CD4-positive, alpha-beta T cell (primary cell): ENCODE data around the gene HTATSF1. TPM values are rescaled to one million over a fixed set of nuclear protein-coding genes. Genes with fewer than 3 reads are reported as not detected.

ENCODE experiments used
- ATAC-seq: fragments of 200-7000 bp; cut with Tn5 transposase; one replicate; pipeline ENCODE4 v1.10.0; 2022; ENCODE audit warnings: mild to moderate bottlenecking; ENCODE audit not compliant: poor library complexity
- CTCF ChIA-PET: fragments of 350-600 bp; sonication (Branson Sonifier 250); formaldehyde crosslinking; loops from one replicate; lab custom pipeline; 2021; ENCODE audit warnings: antibody characterized with exemption, inconsistent platforms; lab: Charles Lee
- POLR2A ChIA-PET: fragments of 350-600 bp; sonication (Branson Sonifier 250); formaldehyde crosslinking; loops from one replicate; lab custom pipeline; 2021; ENCODE audit warnings: antibody characterized with exemption, inconsistent platforms; lab: Charles Lee
- DNase-seq, 14 experiments: peaks; one replicate each; pipeline ENCODE4 v3.0.0-alpha.2; 2013 to 2020; ENCODE audit warnings: mixed read lengths in 2 of 14
- H3K27ac ChIP-seq, 2 donors: one replicate each; pipeline versions ENCODE4 v1.5.1 to v1.7.0; 2013; ENCODE audit warnings: low read length in 2 of 2, low read depth in 1 of 2, mild to moderate bottlenecking in 1 of 2
- H3K27me3 ChIP-seq, 2 experiments: 1 replicate in 1 of 2; 2 replicates in 1 of 2; pipeline versions ENCODE4 v1.6.1 to v1.7.0; 2013; ENCODE audit warnings: low read length in 2 of 2, control low read depth in 1 of 2, mild to moderate bottlenecking in 1 of 2, moderate library complexity in 1 of 2; ENCODE audit not compliant: insufficient read depth in 2 of 2, control insufficient read depth in 1 of 2
- H3K36me3 ChIP-seq: one replicate; pipeline ENCODE4 v1.6.1; 2013; ENCODE audit warnings: low read length, control low read depth; ENCODE audit not compliant: insufficient read depth
- H3K4me1 ChIP-seq: one replicate; pipeline ENCODE4 v1.6.1; 2013; ENCODE audit warnings: low read length, control low read depth; ENCODE audit not compliant: insufficient read depth
- H3K4me3 ChIP-seq: one replicate; pipeline ENCODE4 v1.5.1; 2013; ENCODE audit warnings: mild to moderate bottlenecking, low read length, moderate library complexity
- H3K9me3 ChIP-seq, 2 experiments: 1 replicate in 1 of 2; 2 replicates in 1 of 2; pipeline versions ENCODE4 v1.6.1 to v1.7.0; 2013; ENCODE audit warnings: low read length in 2 of 2, mild to moderate bottlenecking in 2 of 2, control low read depth in 1 of 2, moderate library complexity in 1 of 2; ENCODE audit not compliant: control insufficient read depth in 1 of 2, insufficient read depth in 1 of 2
- H3K27ac Mint-ChIP-seq: one replicate; pipeline ENCODE4 v1.8.0; 2020; ENCODE audit warnings: mixed read lengths
- H3K27me3 Mint-ChIP-seq: one replicate; pipeline ENCODE4 v1.8.0; 2021; ENCODE audit warnings: mixed read lengths
- H3K36me3 Mint-ChIP-seq: one replicate; pipeline ENCODE4 v1.8.0; 2021; ENCODE audit warnings: low read depth, mixed read lengths
- H3K4me1 Mint-ChIP-seq: one replicate; pipeline ENCODE4 v1.8.0; 2021; ENCODE audit warnings: low read depth, mixed read lengths
- H3K4me3 Mint-ChIP-seq: one replicate; pipeline ENCODE4 v1.8.0; 2020; ENCODE audit warnings: mild to moderate bottlenecking, mixed read lengths
- H3K9me3 Mint-ChIP-seq: one replicate; pipeline ENCODE4 v1.8.0; 2020; ENCODE audit warnings: mixed read lengths
- CTCF ChIP-seq: fragments of 200-600 bp; IDR thresholded peaks from one replicate; pipeline ENCODE4 v1.8.0; 2022; ENCODE audit warnings: antibody characterized with exemption, mild to moderate bottlenecking
- intact Hi-C, 2 experiments: fragments of 100-400 bp; cut with DNase I in 1 of 2; cut with micrococcal nuclease in 1 of 2; formaldehyde crosslinking; loops; one replicate each; pipeline versions ENCODE4 v1.15.1 to v1.9.0; 2023 to 2025; cut with DNase I, micrococcal nuclease
- total RNA-seq, 174 experiments: library from RNA in 2 of 174; stranded (reverse) in 2 of 174; gene quantifications; one replicate each; pipeline ENCODE4 v1.2.3 and lab custom pipeline; 2021 to 2026

HTATSF1 gene
- total RNA-seq, 2 experiments from 2014 or later: 28.3 to 31.1 TPM

- Mint-ChIP-seq H3K4me3 (no peak overlapping the region), H3K36me3 (no peaks in the 10 kb centered on the region), H3K9me3 (no peaks in the 10 kb centered on the region), H3K4me1 (peaks cover 12% of the 10 kb centered on the region), H3K27me3 (no peaks in the 10 kb centered on the region), H3K27ac (no peak overlapping the region)
- POLR2A ChIA-PET: no interaction called here
- ATAC-seq (no peak), DNase-seq (no peak)
- no peak for TF ChIP-seq CTCF
- no peak overlapping the region for H3K4me3 ChIP-seq
- H3K27me3 ChIP-seq: no peaks in the 10 kb centered on the region
- H3K9me3 ChIP-seq: no peaks in the 10 kb centered on the region
- H3K36me3 ChIP-seq: no peaks in the 10 kb centered on the region
- CTCF ChIA-PET: interaction anchor here (0.6 kb wide), 1 partner anchor 16 kb away, joined by 3 read pairs; no protein-coding TSS in a partner anchor
- intact Hi-C loops: no loop called here
- no peak overlapping the region for H3K27ac ChIP-seq
- H3K4me1 ChIP-seq: no peaks in the 10 kb centered on the region
These were observed 41.4 kb downstream of the HTATSF1 start for GRCh38 chrX:136538811-136539210.

- Histone ChIP-seq H3K27me3 (no peaks in the 10 kb centered on the region), H3K36me3 (no peaks in the 10 kb centered on the region), H3K4me3 (no peak overlapping the region), H3K4me1 (peaks cover 7% of the 10 kb centered on the region), H3K9me3 (no peaks in the 10 kb centered on the region), H3K27ac (no peak overlapping the region)
- ATAC-seq (no peak), DNase-seq (no peak)
- Mint-ChIP-seq H3K27me3 (no peaks in the 10 kb centered on the region), H3K4me1 (peaks cover 22% of the 10 kb centered on the region), H3K27ac (no peak overlapping the region), H3K9me3 (no peaks in the 10 kb centered on the region), H3K36me3 (no peaks in the 10 kb centered on the region), H3K4me3 (no peak overlapping the region)
- intact Hi-C loops: no loop called here
- ChIA-PET POLR2A (no interaction called here), CTCF (no interaction called here)
- TF ChIP-seq CTCF: no peak
These were observed 42.8 kb downstream of the HTATSF1 start for GRCh38 chrX:136540226-136540625.

GRCh38 chrX:136541294-136541693, 43.9 kb downstream of the HTATSF1 start:
- Mint-ChIP-seq H3K4me3 (no peak overlapping the region), H3K36me3 (no peaks in the 10 kb centered on the region), H3K9me3 (no peaks in the 10 kb centered on the region), H3K4me1 (peaks cover 33% of the 10 kb centered on the region), H3K27me3 (no peaks in the 10 kb centered on the region), H3K27ac (no peak overlapping the region)
- H3K36me3 ChIP-seq: no peaks in the 10 kb centered on the region
- no peak for DNase-seq
- no peaks in the 10 kb centered on the region for H3K9me3 ChIP-seq
- no peaks in the 10 kb centered on the region for H3K27me3 ChIP-seq
- intact Hi-C loops: no loop called here
- H3K4me3 ChIP-seq: no peak overlapping the region
- TF ChIP-seq CTCF: no peak
- no peak for ATAC-seq
- POLR2A ChIA-PET: no interaction called here
- CTCF ChIA-PET: no interaction called here
- H3K4me1 ChIP-seq: peaks cover 18% of the 10 kb centered on the region
- H3K27ac ChIP-seq: no peak overlapping the region
